Occipital lobe (tissue), 2 donors: ENCODE measurements around the gene MARCKS. TPM values are rescaled to one million over a fixed set of nuclear protein-coding genes. Genes with fewer than 3 reads are reported as not detected.

Source experiments
- DNase-seq: peaks from one replicate; lab custom pipeline; 2025; lab: John Stamatoyannopoulos, UW
- total RNA-seq: library from RNA; depleted of rRNA; stranded (reverse); fragments of >200 nt; gene quantifications from one replicate; pipeline ENCODE4 v1.2.3, GENCODE V29; 2014

The MARCKS gene
- 337 TPM for total RNA-seq

DNA sequence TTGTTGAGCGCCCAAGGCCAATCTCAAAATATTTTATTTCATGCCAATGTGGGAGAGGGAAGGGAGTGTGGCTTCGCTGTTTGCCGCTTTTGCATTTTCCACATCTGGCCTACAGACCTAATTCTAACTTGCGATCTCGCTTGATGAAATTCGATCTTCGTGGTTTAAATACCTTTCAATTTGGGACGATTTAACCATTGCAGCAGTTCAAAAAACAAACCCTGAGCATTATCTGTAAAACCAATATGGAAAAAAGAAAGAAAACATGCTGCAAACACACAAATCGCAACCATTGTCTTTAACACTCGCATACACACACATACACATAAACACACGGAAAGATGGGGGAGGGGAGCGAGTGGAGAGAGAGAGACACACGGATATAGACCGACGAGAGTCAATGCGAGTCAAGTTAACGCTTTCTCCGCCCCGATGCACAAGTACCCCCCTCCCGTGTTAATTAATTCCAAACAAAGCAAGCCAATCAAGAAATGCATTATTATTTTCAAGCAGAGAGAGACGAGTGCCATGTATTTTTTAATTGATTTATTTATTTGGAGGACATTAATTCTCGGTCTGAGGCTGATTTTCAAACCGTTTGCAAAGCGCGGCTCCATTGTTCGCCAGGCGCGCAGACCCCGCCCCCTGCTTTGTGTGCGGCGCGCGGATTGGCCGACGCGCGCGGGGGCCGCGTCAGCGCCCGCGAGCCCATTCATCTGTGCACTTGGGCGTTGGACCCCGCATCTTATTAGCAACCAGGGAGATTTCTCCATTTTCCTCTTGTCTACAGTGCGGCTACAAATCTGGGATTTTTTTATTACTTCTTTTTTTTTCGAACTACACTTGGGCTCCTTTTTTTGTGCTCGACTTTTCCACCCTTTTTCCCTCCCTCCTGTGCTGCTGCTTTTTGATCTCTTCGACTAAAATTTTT lies at the start of gene MARCKS:
TSS of gene MARCKS (plus strand) at position 721 of the 931 bp plus-strand sequence. CDS start 401 bp downstream, outside the sequence.
- peak; percentile 68 for DNase-seq

- no peak for DNase-seq
Measured at GRCh38 chr6:113809826-113810225, 47.3 kb upstream of the MARCKS start.

DNA sequence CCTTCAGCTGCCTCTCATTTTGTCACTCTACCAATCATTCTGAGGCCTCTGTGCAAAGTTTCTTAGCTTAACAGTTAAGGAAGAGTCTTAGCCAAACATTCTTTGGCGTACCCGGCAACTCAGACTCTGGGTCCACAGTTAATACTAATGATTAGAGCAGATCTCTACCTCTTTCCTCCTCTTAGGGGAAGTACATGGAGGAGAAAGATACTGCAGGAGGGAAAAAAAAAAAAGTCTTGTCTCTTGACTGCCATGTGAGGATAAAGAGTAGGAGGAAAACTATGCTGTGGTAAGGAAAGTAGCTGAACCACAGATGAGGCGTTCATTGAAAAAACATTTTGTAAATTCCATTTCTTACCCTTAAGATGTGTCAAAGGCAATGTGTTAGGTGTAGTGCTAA lies 44.0 kb upstream of the MARCKS start:
- no peak for DNase-seq

GRCh38 chr6:113818578-113818977 lies 38.6 kb upstream of the MARCKS start:
- DNase-seq = no peak

DNA sequence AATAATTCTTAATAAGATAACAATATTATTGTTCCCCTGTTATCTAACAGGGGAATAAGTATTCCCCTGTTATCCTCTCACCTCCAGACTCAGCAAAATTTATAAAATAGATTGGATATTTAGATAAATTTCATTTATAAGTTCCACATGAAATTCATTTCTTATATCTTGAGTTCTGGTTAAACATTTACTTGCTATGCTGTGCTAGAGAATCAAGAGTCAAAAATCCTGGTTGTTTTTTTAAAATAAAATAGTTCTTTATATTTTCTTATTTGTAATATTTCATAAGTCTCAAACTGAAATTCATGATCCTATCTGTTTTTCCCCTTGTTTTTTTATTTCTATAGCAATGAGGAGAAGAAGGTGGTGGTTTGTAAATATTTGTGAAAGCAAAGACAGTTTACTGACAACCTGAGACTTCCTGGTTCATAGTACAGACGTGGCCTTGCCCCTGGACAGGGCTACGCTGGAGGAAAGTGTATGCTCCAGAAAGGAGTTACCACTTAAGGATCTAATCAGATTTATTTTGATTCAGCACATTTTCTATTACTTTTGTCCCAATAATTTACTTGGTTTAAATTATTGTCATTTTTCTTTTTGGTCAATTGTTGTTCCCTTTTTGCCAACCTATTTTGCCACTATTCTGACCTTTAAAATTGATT lies 37.8 kb upstream of the MARCKS start:
- DNase-seq = no peak

- no peak for DNase-seq
Measured at GRCh38 chr6:113820761-113821160, 36.4 kb upstream of the MARCKS start.

DNA sequence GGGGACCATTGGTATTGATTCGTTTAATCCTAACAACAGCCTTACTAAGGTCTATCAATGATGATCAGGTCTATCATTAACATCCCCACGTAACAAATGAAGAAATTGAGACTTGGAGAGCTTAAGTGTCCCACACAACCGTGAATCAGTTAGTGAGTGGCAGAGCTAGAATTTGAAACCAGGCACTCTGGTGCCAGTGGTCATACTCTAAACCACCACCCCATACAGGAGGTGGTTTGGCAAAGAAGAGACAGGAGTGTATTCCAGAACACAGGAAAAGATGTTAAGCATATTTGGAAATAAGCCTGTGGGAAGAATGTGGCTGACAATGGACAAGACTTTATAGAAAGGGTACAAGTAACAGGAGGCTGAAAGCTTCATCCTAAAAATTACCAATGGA lies 35.7 kb upstream of the MARCKS start:
- DNase-seq = no peak

DNA sequence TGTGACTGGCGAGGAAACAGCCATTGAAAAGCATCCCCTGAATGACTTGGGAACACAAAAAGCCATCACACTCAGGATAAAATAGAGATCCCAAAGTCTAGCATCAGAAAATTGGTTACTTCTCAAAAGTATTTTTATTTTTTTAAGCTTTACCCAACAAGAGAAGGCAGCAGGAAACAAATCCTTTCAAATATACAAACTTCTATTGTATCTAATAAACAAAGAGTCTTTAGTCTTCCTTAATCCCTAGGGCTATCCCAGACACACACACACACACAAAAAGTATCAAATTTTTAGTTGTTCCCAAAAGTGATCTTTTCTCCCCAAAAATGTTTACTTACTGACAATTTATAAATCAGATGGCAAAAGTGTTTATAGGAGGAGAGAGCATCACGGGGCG lies 33.2 kb upstream of the MARCKS start:
- DNase-seq = no peak

GRCh38 chr6:113824411-113824810 lies 32.7 kb upstream of the MARCKS start:
- no peak for DNase-seq

- DNase-seq = no peak
Measured at GRCh38 chr6:113824866-113825265, 32.3 kb upstream of the MARCKS start.

DNA sequence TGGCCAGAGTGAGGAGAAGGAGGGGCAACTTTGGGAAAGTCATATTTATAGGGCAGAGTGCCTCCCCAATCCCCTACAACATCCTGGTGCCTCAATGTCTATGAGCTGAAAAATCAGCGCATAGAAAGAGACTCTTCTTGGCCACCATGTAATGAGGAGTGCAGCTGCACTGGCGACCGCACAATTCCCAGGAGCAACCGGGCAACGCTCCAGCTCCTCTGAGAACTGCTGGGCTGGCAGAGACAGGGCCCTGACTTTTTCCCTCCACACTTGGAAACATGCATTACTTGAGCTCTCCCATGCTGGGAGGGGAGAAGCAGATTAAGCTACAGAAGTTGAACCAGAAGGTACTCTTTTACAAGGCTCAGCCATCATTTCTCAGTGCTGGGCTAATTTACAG lies 31.4 kb upstream of the MARCKS start:
- DNase-seq = peak; percentile 47

- no peak for DNase-seq
Measured at GRCh38 chr6:113828984-113829695, 28.0 kb upstream of the MARCKS start.

DNA sequence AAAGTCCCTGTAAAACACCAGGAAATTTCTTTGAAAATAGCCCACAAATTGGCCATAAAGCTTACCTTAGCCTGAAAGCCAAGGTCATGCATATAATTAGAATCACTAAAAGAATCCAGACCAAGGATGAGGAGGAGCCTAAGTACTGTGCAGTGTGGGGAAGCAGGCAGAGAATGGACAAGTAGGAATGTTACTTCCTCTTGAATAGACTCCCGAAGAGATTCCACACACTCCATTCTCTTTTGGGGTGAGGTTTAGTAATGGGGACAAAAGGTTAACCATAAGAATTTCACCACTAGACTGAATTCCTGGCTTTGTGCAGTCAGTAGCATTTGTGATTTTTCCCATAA lies 27.5 kb upstream of the MARCKS start:
- no peak for DNase-seq

GRCh38 chr6:113830140-113830539 lies 27.0 kb upstream of the MARCKS start:
- no peak for DNase-seq

DNA sequence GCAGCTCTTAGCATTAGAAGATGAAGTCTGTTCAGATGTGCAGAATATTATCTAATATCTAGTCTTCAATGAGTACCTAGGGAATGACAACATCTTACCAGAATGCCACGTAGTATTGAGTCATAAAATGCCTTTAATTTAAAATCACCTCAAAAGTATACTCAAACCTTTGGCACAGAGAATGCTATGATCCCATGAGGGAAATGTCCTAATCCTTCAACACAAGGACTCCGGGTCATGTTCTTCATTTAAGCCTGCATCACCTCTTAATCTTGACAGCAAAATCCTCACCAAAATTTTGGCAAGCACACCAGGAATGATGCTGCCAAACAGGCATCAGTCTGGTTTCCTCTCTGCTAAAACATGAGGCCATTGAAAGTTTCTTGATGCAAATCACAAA lies 23.6 kb upstream of the MARCKS start:
- DNase-seq = no peak

DNA sequence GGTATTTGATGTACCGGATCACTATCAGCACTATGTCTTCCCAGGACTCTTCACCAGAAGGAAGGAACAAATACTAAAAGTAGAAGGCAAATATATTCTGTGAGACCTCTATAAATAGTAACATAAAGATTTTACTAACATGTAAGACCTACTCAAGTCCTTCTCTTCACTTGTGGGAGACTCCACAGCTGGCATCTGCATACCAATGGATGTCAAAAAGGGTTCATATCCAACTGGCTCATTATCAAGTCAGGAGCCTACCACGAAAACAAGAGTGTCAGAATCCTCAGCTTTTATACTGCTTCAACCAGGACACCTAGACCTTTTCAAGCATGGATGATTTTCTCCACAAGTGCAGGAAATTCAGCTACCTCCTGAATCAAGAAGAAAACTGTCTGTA lies 20.0 kb upstream of the MARCKS start:
- no peak for DNase-seq

GRCh38 chr6:113842165-113842564 lies 15.0 kb upstream of the MARCKS start:
- no peak for DNase-seq

GRCh38 chr6:113843500-113844073 lies 13.6 kb upstream of the MARCKS start:
- DNase-seq = no peak

- no peak for DNase-seq
Measured at GRCh38 chr6:113846577-113846976, 10.6 kb upstream of the MARCKS start.

GRCh38 chr6:113847447-113847846 lies 9.7 kb upstream of the MARCKS start:
- DNase-seq = no peak

DNA sequence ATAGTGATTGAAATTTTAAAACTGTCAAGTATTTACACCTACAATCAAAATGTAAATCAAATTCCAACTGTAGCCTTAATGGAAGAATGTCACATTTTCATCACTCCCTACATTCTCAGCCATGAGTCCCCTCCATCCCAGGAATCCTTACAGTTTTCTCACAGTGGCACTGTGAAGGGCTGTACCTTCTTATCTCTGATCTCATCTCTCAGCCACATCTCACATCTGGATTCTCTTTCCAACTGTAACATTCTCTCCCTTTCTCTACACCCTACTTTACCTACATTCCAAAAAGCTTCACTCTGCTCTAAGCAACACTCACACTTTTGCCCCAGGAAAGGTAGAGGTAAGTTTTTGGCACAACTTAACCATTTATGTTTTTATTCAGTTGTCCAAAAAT lies 8.9 kb upstream of the MARCKS start:
- no peak for DNase-seq

DNA sequence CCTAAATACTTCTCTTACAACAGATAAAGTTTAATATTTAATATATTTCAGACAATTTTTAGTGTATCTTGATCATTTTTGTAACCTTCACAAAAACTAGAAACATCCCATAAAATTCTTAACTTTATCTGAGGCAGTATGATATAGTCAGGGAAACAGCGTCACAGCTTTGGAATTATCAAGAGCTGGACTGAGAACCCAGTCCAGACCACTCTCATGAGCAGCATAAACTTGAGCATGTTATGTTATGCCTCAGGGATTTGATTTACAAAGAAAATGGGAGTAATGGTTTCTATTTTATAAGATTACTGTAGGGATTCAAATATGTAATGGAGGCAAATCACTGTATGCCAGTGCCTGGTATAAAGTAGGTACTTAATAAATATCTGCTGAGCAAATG lies 8.3 kb upstream of the MARCKS start:
- DNase-seq = no peak
